Measurements from ENCODE around the gene SDC4. TPM values are rescaled to one million over a fixed set of nuclear protein-coding genes. Genes with fewer than 3 reads are reported as not detected.

SDC4 gene
- total and polyA plus RNA-seq, 10 of the 15 experiments (the other 5 are each of a cell fraction or from before 2014, with no cell fraction given), result 0.52 to 11.3 (median 1.4) TPM

DNA sequence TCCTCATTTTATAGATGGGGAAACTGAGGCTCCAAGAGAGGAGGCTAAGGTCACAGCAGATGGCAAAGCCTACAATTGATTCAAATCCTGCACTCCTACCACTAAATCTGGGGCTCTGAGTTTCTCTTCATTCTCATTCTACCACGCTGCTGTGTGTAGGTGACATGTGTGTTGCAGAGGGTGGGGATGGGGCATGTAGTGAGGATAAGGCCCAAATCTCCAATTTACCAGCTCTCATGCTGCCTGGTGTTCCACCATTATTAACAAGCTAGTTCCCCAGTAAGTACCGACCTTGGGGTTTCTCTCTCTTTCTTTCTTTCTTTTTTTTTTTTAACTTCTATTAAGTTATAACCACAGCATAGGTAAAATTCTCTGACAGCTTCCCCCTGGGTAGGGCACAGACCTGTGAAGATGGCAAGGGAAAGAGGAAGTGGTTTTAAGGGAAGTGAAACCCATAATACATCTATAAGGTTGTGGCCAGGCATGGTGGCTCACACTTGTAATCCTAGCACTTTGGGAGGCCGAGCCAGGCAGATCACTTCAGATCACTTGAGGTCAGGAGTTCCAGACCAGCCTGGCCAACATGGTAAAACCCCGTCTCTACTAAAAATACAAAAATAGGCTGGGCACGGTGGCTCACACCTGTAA lies 27.2 kb downstream of the SDC4 start (continued):
- TF ChIP-seq FOXM1 (IDR thresholded peaks at IDR 0.05; ENCODE audit: low read depth, low read length) (no peak), TCF3 (IDR thresholded peaks at IDR 0.05; ENCODE audit: borderline replicate concordance, insufficient read depth, low read depth, low read length) (no peak), IRF4 (IDR thresholded peaks at IDR 0.05; ENCODE audit: low read depth, low read length) (no peak), ZNF207 (IDR thresholded peaks at IDR 0.05; ENCODE audit: borderline replicate concordance) (no peak), FOS (IDR thresholded peaks at IDR 0.05; ENCODE audit: borderline replicate concordance, extremely low read depth, insufficient read length) (no peak), GATAD2B (conservative IDR thresholded peaks at IDR 0.05; ENCODE audit: low read depth) (no peak), TAF1 (IDR thresholded peaks at IDR 0.05; ENCODE audit: borderline replicate concordance, low read depth, low read length) (no peak), MYC (IDR thresholded peaks at IDR 0.05; ENCODE audit: insufficient read depth, insufficient read length, insufficient replicate concordance, low read length, severe bottlenecking) (no peak), KDM1A (IDR thresholded peaks at IDR 0.05; ENCODE audit: borderline replicate concordance) (no peak), RB1 (IDR thresholded peaks at IDR 0.05; ENCODE audit: borderline replicate concordance) (no peak), NBN (IDR thresholded peaks at IDR 0.05) (no peak), DPF2 (IDR thresholded peaks at IDR 0.05) (peak; percentile 81), ZNF384 (IDR thresholded peaks at IDR 0.05; ENCODE audit: borderline replicate concordance, low read depth, low read length) (peak; percentile 62; the same call in 1 of the 2 replicates)
- TF ChIP-seq, protein P1, sequence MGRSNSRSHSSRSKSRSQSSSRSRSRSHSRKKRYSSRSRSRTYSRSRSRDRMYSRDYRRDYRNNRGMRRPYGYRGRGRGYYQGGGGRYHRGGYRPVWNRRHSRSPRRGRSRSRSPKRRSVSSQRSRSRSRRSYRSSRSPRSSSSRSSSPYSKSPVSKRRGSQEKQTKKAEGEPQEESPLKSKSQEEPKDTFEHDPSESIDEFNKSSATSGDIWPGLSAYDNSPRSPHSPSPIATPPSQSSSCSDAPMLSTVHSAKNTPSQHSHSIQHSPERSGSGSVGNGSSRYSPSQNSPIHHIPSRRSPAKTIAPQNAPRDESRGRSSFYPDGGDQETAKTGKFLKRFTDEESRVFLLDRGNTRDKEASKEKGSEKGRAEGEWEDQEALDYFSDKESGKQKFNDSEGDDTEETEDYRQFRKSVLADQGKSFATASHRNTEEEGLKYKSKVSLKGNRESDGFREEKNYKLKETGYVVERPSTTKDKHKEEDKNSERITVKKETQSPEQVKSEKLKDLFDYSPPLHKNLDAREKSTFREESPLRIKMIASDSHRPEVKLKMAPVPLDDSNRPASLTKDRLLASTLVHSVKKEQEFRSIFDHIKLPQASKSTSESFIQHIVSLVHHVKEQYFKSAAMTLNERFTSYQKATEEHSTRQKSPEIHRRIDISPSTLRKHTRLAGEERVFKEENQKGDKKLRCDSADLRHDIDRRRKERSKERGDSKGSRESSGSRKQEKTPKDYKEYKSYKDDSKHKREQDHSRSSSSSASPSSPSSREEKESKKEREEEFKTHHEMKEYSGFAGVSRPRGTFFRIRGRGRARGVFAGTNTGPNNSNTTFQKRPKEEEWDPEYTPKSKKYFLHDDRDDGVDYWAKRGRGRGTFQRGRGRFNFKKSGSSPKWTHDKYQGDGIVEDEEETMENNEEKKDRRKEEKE (IDR thresholded peaks at IDR 0.05), result no peak
- TF ChIP-seq, protein P2, sequence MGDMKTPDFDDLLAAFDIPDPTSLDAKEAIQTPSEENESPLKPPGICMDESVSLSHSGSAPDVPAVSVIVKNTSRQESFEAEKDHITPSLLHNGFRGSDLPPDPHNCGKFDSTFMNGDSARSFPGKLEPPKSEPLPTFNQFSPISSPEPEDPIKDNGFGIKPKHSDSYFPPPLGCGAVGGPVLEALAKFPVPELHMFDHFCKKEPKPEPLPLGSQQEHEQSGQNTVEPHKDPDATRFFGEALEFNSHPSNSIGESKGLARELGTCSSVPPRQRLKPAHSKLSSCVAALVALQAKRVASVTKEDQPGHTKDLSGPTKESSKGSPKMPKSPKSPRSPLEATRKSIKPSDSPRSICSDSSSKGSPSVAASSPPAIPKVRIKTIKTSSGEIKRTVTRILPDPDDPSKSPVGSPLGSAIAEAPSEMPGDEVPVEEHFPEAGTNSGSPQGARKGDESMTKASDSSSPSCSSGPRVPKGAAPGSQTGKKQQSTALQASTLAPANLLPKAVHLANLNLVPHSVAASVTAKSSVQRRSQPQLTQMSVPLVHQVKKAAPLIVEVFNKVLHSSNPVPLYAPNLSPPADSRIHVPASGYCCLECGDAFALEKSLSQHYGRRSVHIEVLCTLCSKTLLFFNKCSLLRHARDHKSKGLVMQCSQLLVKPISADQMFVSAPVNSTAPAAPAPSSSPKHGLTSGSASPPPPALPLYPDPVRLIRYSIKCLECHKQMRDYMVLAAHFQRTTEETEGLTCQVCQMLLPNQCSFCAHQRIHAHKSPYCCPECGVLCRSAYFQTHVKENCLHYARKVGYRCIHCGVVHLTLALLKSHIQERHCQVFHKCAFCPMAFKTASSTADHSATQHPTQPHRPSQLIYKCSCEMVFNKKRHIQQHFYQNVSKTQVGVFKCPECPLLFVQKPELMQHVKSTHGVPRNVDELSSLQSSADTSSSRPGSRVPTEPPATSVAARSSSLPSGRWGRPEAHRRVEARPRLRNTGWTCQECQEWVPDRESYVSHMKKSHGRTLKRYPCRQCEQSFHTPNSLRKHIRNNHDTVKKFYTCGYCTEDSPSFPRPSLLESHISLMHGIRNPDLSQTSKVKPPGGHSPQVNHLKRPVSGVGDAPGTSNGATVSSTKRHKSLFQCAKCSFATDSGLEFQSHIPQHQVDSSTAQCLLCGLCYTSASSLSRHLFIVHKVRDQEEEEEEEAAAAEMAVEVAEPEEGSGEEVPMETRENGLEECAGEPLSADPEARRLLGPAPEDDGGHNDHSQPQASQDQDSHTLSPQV (IDR thresholded peaks at IDR 0.05), result no peak

All from GM12878 (cell line).